ENCODE results near the gene NLRP6. TPM values are rescaled to one million over a fixed set of nuclear protein-coding genes. Genes with fewer than 3 reads are reported as not detected.
A peak's percentile ranks its signal among the peaks of the same experiment; 100 is the strongest.
"Not testable (repeated sequence)": the region's sequence is repeated elsewhere in the genome, so short reads cannot be mapped to it uniquely, and the experiment has no call there.

Gene NLRP6
- total RNA-seq, 4 donors from 2014 or later = 0.23 to 1.9 TPM; not detected in 2

- no peak for ATAC-seq
- no peak overlapping the region for H3K27ac ChIP-seq
- no peaks in the 10 kb centered on the region for H3K27me3 ChIP-seq
- TF ChIP-seq POLR2A (IDR thresholded peaks at IDR 0.05) (no peak), EP300 (IDR thresholded peaks at IDR 0.05) (no peak), POLR2AphosphoS5 (IDR thresholded peaks at IDR 0.05) (no peak), CTCF (IDR thresholded peaks at IDR 0.05) (no peak)
- H3K4me3 ChIP-seq = no peak overlapping the region
- peaks cover 7 to 37% (median 24%) of the 10 kb centered on the region in 3 donors for H3K4me1 ChIP-seq
- no peaks in the 10 kb centered on the region for H3K36me3 ChIP-seq
- WGBS, 2 donors (ENCODE audit: low coverage in 1 of 2) = 75 to 83% methylated on average over 2 to 4 of the region's 14 CpGs
- no peaks in the 10 kb centered on the region for H3K9me3 ChIP-seq
Observed at GRCh38 chr11:330307-330693, 52.1 kb downstream of the NLRP6 start.

- Histone ChIP-seq H3K4me3 (no peak overlapping the region), H3K36me3 (no peaks in the 10 kb centered on the region), H3K27me3 (no peaks in the 10 kb centered on the region), H3K27ac (no peak overlapping the region), H3K9me3 (no peaks in the 10 kb centered on the region), H3K4me1 (peaks cover 3 to 37% (median 25%) of the 10 kb centered on the region in 3 donors)
- no peak for TF ChIP-seq CTCF (IDR thresholded peaks at IDR 0.05)
- TF ChIP-seq POLR2A (IDR thresholded peaks at IDR 0.05) = no peak
- TF ChIP-seq EP300 (IDR thresholded peaks at IDR 0.05) = no peak
- TF ChIP-seq POLR2AphosphoS5 (IDR thresholded peaks at IDR 0.05) = no peak
- no peak for ATAC-seq
- 87 to 90% methylated on average over 4 to 17 of the region's 34 CpGs for WGBS, 2 donors (ENCODE audit: low coverage in 1 of 2)
Observed at GRCh38 chr11:330694-331357, 52.6 kb downstream of the NLRP6 start.

- H3K36me3 ChIP-seq = no peaks in the 10 kb centered on the region
- H3K27me3 ChIP-seq = no peaks in the 10 kb centered on the region
- ATAC-seq = no peak
- H3K4me3 ChIP-seq = no peak overlapping the region
- WGBS, 2 donors (ENCODE audit: low coverage in 1 of 2) = 78% methylated on average over 12 of the region's 19 CpGs; no CpG with 5 or more reads in 1 of the 2 donors
- TF ChIP-seq POLR2AphosphoS5 (IDR thresholded peaks at IDR 0.05) (no peak), EP300 (IDR thresholded peaks at IDR 0.05) (no peak), POLR2A (IDR thresholded peaks at IDR 0.05) (no peak)
- H3K4me1 ChIP-seq = peaks cover 3 to 37% (median 25%) of the 10 kb centered on the region in 3 donors
- H3K27ac ChIP-seq = no peak overlapping the region
- H3K9me3 ChIP-seq = no peaks in the 10 kb centered on the region
Observed at GRCh38 chr11:331358-332060, 53.3 kb downstream of the NLRP6 start.

GRCh38 chr11:332651-333480, 54.7 kb downstream of the NLRP6 start:
- H3K4me3 ChIP-seq = no peak overlapping the region
- peaks cover 0 to 30% (median 14%) of the 10 kb centered on the region in 3 donors for H3K4me1 ChIP-seq
- no peak overlapping the region for H3K27ac ChIP-seq
- no peaks in the 10 kb centered on the region for H3K27me3 ChIP-seq
- H3K36me3 ChIP-seq = no peaks in the 10 kb centered on the region
- 85 to 95% methylated on average over 3 to 9 of the region's 23 CpGs for WGBS, 2 donors (ENCODE audit: low coverage in 1 of 2)
- H3K9me3 ChIP-seq = no peaks in the 10 kb centered on the region
- ATAC-seq = no peak
- TF ChIP-seq POLR2A (IDR thresholded peaks at IDR 0.05) (no peak), POLR2AphosphoS5 (IDR thresholded peaks at IDR 0.05) (no peak), EP300 (IDR thresholded peaks at IDR 0.05) (no peak), CTCF (IDR thresholded peaks at IDR 0.05) (no peak)

- not testable (repeated sequence) for H3K36me3 ChIP-seq, H3K4me3 ChIP-seq, H3K27me3 ChIP-seq, ATAC-seq, H3K9me3 ChIP-seq
- Histone ChIP-seq H3K27ac (peak overlapping the region in 2 of 4 donors; percentile 8 to 51), H3K4me1 (peaks cover 0 to 26% (median 12%) of the 10 kb centered on the region in 3 donors)
- 89 to 93% methylated on average over 13 to 14 of the region's 17 CpGs for WGBS, 2 donors (ENCODE audit: low coverage in 1 of 2)
Observed at GRCh38 chr11:333616-334263, 55.5 kb downstream of the NLRP6 start.

Data from gastroesophageal sphincter (tissue), 4 donors.